Measurements from ENCODE around the gene ZNF892. TPM values are rescaled to one million over a fixed set of nuclear protein-coding genes. Genes with fewer than 3 reads are reported as not detected.

The ZNF892 gene
- total RNA-seq (2016; rRNA removed; fragmentation: Illumina TruSeq; extraction: Trizol) (0.21 TPM in 1 of 2 replicates, not detected in the other), polyA plus RNA-seq (2011; rRNA removed) (not detected in 2 replicates), polyA minus RNA-seq (2011; rRNA and poly(A)+ RNA removed; ENCODE audit: low replicate concordance) (not detected in 2 replicates), Bru-seq, nascent RNA (percentile 9 among the genes with signal in this experiment), BruChase-seq, experiment 1, labeled RNA remaining after a 6-hour chase (percentile 21 among the genes with signal in this experiment), BruChase-seq, experiment 2, labeled RNA remaining after a 2-hour chase (percentile 24 among the genes with signal in this experiment)
- not detected in 2 replicates for total RNA-seq (2016; cell fraction: cytosol; rRNA removed; fragmentation: Illumina TruSeq; extraction: Trizol; ENCODE audit: low read depth)
- total RNA-seq (2016; cell fraction: insoluble cytoplasmic fraction; rRNA removed; fragmentation: Illumina TruSeq; extraction: Trizol), result 0.09 and 0.22 TPM in 2 replicates
- not detected in 2 replicates for total RNA-seq (2016; cell fraction: membrane; rRNA removed; fragmentation: Illumina TruSeq; extraction: Trizol)
- not detected in 2 replicates for total RNA-seq (2016; cell fraction: nucleus; rRNA removed; fragmentation: Illumina TruSeq; extraction: Trizol)
- not detected in 2 replicates for polyA plus RNA-seq (2011; cell fraction: cytosol; rRNA removed)
- not detected in 2 replicates for polyA plus RNA-seq (2011; cell fraction: nucleus; rRNA removed)
- not detected in 2 replicates for polyA plus RNA-seq (2012)
- not detected in 2 replicates for polyA plus RNA-seq (2016; cell fraction: cytosol; fragmentation: Illumina TruSeq; extraction: Trizol; ENCODE audit: low read depth)
- not detected in 2 replicates for polyA plus RNA-seq (2016; cell fraction: insoluble cytoplasmic fraction; fragmentation: Illumina TruSeq; extraction: Trizol; ENCODE audit: low read depth)
- polyA plus RNA-seq (2016; cell fraction: membrane; fragmentation: Illumina TruSeq; extraction: Trizol; ENCODE audit: low read depth), result not detected in 2 replicates
- polyA plus RNA-seq (2016; cell fraction: nucleus; fragmentation: Illumina TruSeq; extraction: Trizol; ENCODE audit: insufficient read depth, low read depth), result not detected in 2 replicates
- 0.40 TPM in 1 of 2 replicates, not detected in the other for polyA minus RNA-seq (2011; cell fraction: cytosol; rRNA and poly(A)+ RNA removed)
- 0.75 TPM in 1 of 2 replicates, not detected in the other for polyA minus RNA-seq (2011; cell fraction: nucleus; rRNA and poly(A)+ RNA removed)
- long read RNA-seq, experiment 1, result 0 reads
- long read RNA-seq, experiment 2, result 0 reads

- WGBS (ENCODE audit: low lambda C conversion rate), result 54% methylated on average over 36 of the region's 74 CpGs
- no peak within 1 kb of the TSS for H3K9ac ChIP-seq (ENCODE audit: insufficient read depth, low read depth, low read length)
- no TSS peak for BruUV-seq (replicated peaks)
- no peak for FAIRE-seq
- no peaks in the 10 kb centered on the region for H4K20me1 ChIP-seq (ENCODE audit: insufficient read depth, low read length)
- in situ Hi-C loops (cut with HindIII; ENCODE audit: extremely low pct_ligation_motif_present, low pct_unique_long_range_greater_than_20kb) (no loop called here), intact Hi-C loops (cut with micrococcal nuclease; ENCODE audit: unreplicated experiment) (no loop called here)
- no peak within 1 kb of the TSS for H3K27ac ChIP-seq (ENCODE audit: extremely low read length, insufficient read depth, low read length)
- H3K4me3 ChIP-seq (replicated peaks in 1 of 3; ENCODE audit: insufficient read depth in 1 of 3, low read depth in 2 of 3, low read length in 3 of 3), result peak within 1 kb of the TSS; percentile 37 to 63 (median 57); a peak in 5 of 6 replicates
- no peaks in the 10 kb centered on the region; a peak in 2 of 5 replicates for H3K27me3 ChIP-seq (ENCODE audit: control insufficient read depth in 1 of 2, insufficient read depth in 2 of 2, low read length in 2 of 2)
- POLR2A ChIA-PET, result interaction anchor here (1.5 kb wide), 1 partner anchor 42 kb away, joined by 6 read pairs; the partner anchor contains the start of gene ZNF2
- no peak within 1 kb of the TSS for H2AFZ ChIP-seq (ENCODE audit: low read length)
- CTCF ChIA-PET (ENCODE audit: low intra/inter-chr PET ratio, low total read pairs), result no interaction called here
- no peaks in the 10 kb centered on the region for H3K79me2 ChIP-seq (ENCODE audit: insufficient read depth, low read length)
- H3K9me3 ChIP-seq (ENCODE audit: low read length), result peaks cover 11% of the 10 kb centered on the region
- H3K36me3 ChIP-seq (replicated peaks in 1 of 2; ENCODE audit: control insufficient read depth in 1 of 2, insufficient read depth in 2 of 2, low read length in 2 of 2), result no peaks in the 10 kb centered on the region
- H3K4me2 ChIP-seq (ENCODE audit: low read depth, low read length), result peak within 1 kb of the TSS; percentile 63
- DNase-seq (ENCODE audit: low spot score), result peak; percentile 35
- peak; percentile 98 for ATAC-seq
- H3K4me1 ChIP-seq (ENCODE audit: insufficient read depth, low read length), result no peaks in the 10 kb centered on the region
- TF ChIP-seq ZNF598 (CRISPR knock-in tag; IDR thresholded peaks at IDR 0.05; ENCODE audit: borderline replicate concordance) (peak; percentile 33; the same call in 1 of the 2 replicates), MED1 (CRISPR knock-in tag; IDR thresholded peaks at IDR 0.05) (0 out of 2 replicates have a peak, but pooled peaks have one; percentile 28), ZNF746 (CRISPR knock-in tag; IDR thresholded peaks at IDR 0.05) (no peak), ZNF790 (CRISPR knock-in tag; IDR thresholded peaks at IDR 0.05; ENCODE audit: borderline replicate concordance) (no peak), ZNF883 (CRISPR knock-in tag; IDR thresholded peaks at IDR 0.05; ENCODE audit: not compliant biosample characterization) (peak; percentile 61), ZNF776 (CRISPR knock-in tag; IDR thresholded peaks at IDR 0.05) (0 out of 2 replicates have a peak, but pooled peaks have one; percentile 26), MYNN (CRISPR knock-in tag; IDR thresholded peaks at IDR 0.05; ENCODE audit: low read depth) (no peak), TP53 (CRISPR knock-in tag; conservative IDR thresholded peaks at IDR 0.05) (no peak), ZNF749 (CRISPR knock-in tag; IDR thresholded peaks at IDR 0.05; ENCODE audit: borderline replicate concordance) (no peak), ZNF33B (CRISPR knock-in tag; IDR thresholded peaks at IDR 0.05) (no peak)
These were observed at the start of gene ZNF892 for GRCh38 chr2:95207111-95207961. Gene ZNF892, plus strand, starts transcription at chr2:95207521. Its CDS starts 295 bp downstream, at chr2:95207816.
